HG03521 (cell line): ENCODE data around the gene RARRES2.

Source experiments
- ATAC-seq: cut with Tn5 transposase; IDR thresholded peaks from one replicate; pipeline ENCODE4 v1.9.1; 2021; ENCODE audit warnings: mild to moderate bottlenecking, moderate library complexity; ENCODE audit not compliant: unreplicated experiment

The RARRES2 gene

DNA sequence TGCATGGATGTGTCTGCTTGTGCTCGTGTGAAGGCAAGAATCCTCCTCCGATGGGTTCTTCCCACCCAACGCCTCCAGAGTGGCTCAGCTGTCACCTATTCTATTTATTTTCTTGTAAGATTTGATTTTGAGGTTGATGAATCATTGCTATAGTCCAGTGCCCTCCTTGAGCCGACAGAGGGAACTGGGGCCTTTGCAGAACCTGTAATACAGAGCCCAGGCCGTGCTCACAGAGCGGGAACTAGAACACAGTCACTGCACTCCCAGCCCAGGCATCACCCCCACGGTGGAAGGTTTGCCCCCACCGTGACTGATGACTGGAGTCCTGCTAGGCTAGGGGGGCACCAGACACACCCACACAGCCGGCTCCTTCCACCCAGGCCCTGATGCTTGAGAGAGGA is 2.0 kb downstream of the RARRES2 start:
- no peak for ATAC-seq

DNA sequence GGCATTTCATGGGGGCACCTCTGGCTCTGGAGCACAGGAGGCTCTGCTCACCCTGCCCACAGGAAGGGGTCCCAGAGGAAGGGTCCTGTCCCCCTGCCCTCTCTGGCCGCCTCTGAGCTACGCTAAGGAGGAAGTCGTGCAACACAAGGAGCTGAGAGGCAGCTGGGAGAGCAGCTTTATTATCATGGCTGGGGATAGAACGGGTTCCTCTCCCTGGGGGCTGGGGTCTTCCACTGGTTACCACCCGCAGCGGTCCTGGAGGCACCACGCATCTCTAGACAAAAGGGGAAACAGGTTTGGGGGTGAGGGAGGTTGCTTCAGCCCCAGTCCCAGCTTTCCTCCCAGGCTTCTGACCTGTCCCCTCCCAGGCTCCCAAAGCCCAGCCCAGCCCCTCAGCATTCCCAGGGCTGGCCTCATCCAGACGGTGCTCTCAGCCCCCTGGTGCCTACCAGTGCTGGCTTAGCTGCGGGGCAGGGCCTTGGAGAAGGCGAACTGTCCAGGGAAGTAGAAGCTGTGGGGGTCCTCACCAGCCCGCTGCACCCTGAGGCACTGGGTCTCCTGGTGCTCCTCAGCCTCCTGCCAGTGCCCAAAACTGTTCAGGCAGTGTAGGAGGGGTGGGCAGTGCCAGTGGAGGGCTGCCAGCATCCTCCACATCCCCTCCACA is 3.1 kb downstream of the RARRES2 start:
- no peak for ATAC-seq

DNA sequence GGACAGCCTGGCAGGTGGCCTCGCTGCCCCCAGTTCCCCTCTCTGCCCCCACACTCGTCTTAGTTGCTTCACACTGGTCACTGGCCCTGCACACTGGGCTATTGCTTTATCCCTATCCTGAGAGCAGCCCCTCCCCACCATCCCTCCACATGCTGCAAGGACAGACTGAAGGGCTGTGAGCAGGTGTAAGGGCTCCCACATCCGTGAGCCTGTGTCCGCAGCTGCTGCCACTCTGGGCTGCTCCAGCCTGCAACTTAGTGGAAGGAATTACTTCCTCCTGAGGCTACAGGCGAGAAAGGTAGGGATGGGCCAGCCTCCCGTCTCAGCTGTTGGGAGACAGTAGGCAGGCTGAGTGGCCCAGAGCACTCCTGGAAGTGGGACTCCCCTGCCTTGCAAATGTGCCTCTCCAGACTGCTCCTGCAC is 3.8 kb downstream of the RARRES2 start:
- no peak for ATAC-seq

DNA sequence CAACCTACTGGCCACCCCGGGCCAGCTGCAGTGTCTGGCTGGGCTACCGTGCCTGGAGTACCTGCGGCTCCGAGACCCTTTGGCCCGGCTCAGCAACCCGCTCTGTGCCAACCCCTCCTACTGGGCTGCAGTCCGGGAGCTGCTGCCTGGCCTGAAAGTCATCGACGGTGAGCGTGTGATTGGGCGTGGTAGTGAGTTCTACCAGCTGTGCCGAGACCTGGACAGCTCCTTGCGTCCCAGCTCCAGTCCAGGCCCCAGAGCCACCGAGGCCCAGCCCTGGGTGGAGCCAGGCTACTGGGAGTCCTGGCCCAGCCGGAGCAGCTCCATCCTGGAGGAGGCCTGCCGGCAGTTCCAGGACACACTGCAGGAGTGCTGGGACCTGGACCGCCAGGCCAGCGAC is 4.2 kb downstream of the RARRES2 start:
- no peak for ATAC-seq

DNA sequence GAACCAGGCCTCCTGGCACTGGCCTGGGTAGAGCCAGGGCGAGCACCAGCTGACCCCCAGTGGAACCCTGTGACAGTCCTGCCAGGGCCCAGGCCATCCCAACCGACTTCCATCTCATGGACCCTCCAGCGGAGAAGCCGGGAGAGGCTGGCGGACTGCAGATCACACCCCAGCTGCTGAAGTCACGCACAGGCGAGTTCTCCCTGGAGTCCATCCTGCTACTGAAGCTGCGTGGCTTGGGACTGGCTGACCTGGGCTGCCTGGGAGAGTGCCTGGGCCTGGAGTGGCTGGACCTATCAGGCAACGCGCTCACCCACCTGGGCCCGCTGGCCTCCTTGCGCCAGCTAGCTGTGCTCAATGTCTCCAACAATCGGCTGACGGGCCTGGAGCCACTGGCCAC is 4.7 kb downstream of the RARRES2 start:
- ATAC-seq: no peak

DNA sequence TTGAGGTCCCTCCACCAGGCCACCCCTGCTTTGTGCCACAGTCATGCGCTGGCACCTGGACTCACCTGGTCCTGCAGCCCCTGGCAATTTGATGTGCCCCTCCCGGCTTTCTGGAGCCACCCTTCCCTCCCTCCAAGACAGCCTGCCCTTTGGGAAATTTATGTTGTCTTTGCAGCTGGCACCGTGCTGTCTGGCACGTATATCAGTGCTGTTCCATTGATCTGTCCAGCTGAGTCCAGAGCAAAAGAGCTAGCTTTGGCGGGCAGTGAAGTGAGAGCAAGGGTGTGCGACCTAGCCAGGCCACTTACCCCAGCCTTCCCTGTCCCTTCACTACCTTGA is 5.7 kb downstream of the RARRES2 start:
- no peak for ATAC-seq

DNA sequence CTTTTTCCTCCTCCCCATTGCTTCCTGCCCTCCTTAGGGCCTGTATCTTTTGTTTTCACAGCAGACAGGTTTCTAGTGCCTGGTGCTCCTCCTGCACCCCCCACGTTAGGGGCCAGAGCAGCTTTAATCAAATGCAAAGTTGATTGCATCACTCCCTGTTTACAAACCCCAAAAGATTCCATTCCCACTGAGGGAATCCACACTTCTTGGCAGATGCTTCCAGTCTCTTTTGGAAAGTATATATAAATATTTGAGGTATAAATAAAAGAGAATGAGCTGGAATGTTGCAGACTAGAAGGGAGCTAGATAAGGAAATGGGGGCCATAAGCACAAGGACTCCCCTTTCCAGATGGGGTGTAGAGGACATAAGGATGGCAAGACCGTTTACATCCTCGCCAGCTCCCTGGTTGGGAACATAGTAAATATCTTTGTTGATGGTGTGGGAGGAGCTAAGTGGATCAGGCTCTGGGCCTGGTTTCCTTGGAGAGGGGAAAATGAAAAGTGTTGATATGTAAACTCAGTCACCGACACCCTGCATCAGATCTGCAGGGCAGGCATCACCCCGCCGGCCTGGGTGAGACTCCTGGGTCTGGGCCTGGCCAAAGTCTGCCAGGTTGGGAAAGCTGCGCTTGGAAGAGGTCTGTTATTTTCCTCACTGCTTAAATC is 6.2 kb downstream of the RARRES2 start:
- no peak for ATAC-seq

DNA sequence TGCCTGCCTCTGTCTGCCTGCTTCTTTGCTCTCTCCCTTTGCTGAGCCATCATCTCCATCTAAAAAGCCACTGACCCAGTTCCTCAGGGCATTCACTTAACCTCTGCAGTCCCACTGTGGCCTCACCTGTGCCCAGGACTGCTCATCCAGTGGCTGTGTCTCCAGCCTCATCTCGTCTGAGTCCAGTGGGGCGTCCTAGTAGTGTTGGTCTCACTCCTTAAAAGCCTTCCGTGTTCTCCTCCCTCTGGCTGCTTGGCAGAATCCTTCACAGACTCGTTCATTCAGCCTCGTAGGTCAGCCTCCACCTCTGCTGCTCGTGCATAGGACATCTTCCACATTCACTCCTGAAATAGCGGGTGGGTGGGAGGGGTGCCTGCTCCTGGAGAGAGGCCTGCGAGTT is 7.3 kb downstream of the RARRES2 start:
- no peak for ATAC-seq

DNA sequence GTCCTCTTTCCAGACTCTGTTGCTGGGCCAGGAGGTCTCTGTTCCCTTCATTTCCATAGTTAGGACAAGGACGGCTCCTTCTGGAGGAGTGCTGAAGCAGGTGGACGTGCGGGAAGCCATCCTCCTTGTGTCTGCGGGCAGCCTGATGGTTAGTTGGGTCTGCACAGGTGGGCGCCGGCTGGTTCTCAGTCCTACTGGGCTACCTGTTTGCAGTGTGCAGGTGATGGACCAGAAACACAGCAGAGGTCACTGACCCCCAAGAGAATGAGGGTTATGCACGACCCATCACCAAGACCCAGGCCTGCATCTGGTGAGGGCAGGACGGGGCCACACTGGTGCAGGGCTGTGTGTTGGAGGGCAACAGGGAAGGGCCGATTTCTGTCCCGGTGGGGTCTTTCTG is 7.8 kb downstream of the RARRES2 start:
- no peak for ATAC-seq

DNA sequence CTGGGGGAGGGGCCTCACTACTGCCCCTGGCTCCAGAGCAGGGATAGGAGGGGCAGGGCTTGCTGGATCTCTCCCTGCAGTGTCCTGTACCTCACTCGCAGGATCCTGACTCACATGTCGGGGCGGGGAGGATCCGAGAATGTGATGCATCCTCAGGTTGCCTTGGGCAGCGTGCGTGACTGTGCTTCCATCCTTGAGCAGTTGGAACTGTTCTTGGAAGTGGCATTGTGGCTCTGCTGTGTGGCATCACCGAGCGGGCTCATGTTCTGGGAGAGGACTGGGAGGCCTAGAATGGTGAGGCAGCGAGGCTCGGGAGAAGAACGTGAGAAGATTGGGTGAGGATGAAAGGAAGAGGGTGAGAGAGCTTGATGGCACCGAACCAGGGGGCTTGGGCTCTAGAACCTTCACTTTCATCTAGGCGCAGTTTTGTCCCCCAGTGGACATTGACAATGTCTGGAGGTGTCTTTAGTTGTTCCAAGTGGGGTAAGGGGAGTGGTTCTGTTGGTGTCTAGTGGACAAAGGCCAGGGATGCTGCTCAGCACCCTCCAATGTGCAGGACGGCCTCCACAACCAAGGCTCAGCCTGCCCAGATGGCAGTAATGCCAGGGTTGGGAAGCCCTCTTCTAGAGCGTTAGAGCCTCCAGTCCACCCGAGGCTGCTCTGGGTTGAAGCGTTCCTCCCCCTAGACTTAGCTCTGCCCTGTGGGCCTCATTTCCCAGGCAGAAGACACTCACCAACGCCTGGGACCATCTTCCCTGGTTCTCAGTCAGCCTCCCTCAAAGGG is 8.4 kb downstream of the RARRES2 start:
- ATAC-seq: no peak

DNA sequence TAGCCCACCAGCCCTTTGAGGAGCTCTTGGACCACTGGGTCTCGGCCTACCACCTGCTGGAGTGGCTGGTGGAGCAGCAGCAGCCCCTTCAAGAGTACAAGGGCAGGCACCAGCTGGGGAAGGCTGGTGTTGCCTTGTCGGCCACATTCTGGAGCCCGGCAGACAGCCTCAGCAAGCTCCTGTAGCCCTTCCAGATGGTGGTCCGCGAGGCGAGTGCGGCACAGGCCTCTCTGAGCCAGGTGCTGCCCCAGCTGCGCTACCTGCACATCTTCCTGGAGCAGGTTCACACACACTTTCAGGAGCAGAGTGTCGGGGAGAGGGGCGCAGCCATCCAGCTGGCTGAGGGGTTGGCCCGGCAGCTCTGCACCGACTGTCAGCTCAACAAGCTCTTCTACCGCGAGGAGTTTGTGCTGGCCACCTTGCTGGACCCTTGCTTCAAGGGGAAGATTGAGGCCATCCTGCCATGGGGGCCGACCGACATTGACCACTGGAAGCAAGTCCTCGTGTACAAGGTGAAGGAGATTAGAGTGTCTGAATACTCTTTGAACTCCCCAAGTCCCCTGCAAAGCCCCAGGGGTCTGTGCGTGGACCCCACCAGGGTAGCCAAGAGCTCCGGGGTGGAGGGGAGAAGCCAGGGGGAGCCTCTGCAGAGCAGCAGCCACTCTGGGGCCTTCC is 11.1 kb downstream of the RARRES2 start:
- no peak for ATAC-seq

DNA sequence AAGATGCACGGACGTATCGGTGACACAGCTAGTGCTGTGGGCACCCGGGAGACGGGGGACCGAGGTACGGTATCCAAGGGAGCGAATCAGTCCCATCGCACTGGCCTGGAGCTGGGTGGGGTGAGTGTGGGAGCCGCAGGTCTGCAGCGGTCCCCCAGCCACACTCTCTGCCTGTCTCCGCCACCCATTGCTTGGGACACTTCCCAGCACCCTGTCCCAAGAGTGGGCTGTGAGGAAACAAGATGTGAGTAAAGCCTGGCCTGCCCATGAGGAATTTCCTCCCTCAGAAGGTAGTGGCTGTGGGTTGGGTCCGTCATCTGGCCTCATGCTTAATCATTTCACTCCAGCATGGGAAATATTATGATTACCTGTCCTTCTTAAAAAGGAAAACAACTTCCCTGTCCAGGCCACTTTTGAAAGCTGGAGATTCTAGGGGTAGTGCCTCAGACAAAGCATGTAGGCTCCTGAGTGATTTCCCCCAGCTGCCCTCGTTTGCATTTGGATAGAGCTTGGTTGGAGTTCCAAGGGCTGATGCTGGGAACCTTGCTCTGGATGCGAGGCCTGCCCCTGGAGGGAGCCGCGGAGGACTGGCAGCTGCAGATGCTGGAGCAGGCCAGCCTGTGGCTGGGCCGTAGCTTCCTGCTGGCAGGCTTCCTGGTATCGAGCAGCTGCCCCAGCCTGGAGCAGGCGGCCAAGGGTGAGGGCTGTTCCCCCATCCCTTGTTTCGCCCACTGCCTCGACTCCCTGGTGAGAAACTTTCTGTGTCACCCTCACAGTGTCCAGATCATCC is 11.9 kb downstream of the RARRES2 start:
- no peak for ATAC-seq

DNA sequence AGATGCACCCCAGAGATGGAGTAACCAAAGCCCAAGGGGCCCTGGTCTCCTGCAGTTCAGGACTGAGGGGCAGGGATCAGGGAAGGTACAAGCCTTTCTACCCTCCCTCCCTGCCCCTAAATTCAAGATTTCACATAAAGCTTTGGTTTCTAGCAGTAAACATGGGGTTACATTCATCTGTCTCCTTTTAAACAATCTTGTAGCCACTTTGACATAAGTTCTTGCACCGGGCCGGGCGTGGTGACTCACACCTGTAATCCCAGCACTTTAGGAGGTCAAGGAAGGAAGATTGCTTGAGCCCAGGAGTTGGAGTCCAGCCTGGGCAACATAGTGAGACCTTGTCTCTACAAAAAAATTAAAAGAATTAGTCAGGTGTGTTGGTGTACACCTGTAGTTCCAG is 14.1 kb downstream of the RARRES2 start:
- ATAC-seq: no peak

DNA sequence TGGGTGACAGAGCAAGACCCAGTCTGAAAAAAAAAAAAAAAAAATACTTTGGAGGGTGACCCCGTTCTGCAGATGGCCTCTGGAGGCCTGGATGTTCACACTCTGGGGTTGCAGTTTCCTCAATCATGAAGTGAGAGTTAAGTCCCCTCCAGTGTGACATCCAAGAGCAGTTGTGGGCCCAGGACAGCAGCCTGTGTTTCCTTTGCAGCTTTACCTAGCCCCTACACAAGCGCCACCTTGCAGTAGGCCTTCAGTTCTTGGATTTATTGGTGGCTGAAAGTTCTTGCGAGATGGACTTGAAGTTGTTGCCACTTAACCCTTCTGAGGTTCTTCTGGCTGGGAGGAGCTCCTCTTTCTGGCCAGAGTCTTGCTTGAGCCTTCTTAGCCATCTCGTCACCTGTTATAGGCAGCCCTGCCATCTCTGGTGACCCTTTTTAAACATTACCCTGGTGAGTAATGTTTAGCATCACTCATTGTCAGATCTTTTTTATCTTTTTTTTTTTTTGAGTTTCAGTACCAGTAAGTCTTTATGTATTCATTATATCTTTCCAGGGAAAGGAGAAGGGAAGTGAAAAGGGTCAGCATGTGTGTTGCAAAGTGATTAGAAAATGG is 14.7 kb downstream of the RARRES2 start:
- ATAC-seq: no peak

DNA sequence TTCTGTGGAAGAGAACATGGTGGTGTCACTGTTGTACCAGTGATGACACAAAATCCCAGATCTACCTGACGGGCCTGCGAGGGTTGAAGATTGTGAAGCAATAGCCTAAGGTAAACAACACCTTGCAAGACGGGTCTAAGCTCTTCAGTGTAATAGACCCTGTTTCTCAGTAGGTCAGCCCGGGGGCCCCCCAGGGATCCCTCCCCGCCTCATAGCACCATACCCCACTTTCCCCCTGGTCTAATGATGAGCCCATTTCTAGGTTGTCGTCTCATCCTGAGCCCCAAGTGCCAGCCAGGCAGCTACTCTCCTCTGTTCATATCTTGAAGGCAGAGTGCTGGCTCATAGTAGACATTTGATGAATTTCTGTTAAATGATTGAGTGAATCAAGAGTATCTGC is 15.5 kb downstream of the RARRES2 start:
- ATAC-seq: no peak

DNA sequence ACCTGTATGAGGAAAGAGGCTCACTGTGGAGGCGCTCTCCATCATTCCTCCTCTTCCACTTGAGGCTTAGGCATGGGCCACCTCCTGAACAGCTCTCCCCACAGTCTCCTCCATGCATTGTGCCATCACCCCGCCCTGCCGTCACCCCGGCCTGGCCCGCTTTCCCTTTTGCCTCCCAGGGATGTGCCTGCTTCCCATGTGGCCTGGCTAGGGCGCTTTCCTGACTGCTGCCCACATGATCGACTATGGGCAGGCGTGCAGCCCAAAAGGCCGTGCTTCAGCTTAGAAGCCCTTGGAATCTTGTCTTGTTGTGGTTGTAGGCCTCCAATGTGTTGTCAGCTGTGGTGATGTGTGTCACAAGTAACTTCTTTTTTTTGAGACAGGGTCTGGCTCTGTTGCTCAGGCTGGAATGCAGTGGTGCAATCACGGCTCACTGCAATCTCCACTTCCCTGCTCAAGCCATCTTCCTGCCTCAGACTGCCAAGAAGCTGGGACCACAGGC is 16.3 kb downstream of the RARRES2 start:
- ATAC-seq: no peak

DNA sequence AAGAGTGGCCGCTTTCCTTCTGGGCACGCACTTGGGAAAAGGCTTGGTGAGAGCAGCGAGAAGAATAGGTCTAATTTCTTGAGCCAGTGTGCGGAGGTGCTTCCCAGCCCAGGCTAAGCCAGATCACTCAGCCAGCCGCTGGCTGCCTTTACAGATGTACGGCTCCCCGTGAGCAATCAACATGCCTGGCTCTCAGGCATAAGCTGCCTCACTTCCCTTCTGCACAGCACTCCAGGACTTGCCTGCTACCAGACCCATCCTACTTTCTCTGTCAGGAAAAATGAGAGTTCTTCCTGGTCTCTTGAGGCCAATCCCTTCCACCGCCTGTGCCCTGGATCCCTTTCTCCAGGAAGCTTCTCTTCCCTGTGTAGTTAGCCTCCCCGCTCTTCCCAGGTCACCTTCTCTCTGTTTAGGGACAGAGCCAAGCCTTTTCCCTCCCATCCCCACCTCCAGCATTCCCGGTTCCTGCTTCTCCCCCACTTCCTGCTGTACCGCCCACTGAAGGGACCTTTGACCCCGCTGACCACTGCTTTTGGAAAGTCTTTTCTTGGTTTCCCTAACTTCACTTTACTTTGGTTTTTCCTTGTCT is 17.0 kb downstream of the RARRES2 start:
- ATAC-seq: no peak

DNA sequence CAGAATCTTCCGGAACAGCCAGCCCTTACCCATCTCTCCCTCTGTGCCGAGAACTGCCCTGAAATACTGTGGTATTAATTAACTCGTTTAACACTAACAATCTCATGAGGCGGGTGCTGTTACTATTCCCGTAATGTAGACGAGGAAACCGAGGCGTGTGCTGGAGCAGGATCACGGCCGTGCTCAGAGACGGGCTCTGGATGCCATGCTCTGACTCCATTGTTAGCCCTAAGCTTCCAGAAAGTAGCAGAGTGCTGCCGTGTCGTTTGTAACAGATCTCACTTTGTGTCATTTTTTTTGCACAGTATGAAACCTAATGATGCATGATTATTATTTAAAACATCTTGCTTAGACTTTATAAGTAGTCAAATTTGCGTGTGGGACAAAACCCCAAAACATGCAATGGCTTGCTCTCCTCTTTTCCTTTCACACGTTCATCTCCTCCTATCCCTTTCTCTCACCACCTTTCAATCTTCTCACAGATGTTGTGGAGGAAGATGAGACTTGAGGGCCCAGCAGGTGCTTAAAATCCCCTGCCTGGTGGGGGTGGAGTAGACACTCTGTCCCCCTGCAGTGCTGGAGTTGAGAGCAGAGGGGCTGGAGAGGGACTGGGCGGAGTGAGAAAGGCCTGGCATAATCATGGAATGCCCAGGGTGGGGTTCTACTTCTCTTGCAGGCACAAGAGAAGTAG is 17.6 kb downstream of the RARRES2 start:
- ATAC-seq: no peak
